Panc1 (cell line): ENCODE results near the gene MAPT. TPM values are rescaled to one million over a fixed set of nuclear protein-coding genes. Genes with fewer than 3 reads are reported as not detected.

ENCODE experiments used
- ATAC-seq: fragments of 200-7000 bp; cut with Tn5 transposase; 2 replicates; pipeline ENCODE4 v1.9.1; 2020; ENCODE audit warnings: mild to moderate bottlenecking, moderate library complexity
- BruUV-seq: library from RNA; stranded (reverse); fragments of 400-500 nt; replicated peaks from 2 replicates; lab custom pipeline; 2021; lab: Mats Ljungman, UMichigan
- CTCF ChIA-PET: fragments of 300-600 bp; sonication (Branson Sonifier 250); formaldehyde crosslinking; loops from one replicate; lab custom pipeline; 2022; ENCODE audit warnings: antibody characterized with exemption; lab: Charles Lee
- POLR2A ChIA-PET: fragments of 300-600 bp; sonication (Branson Sonifier 250); formaldehyde crosslinking; loops from one replicate; lab custom pipeline; 2022; ENCODE audit warnings: antibody characterized with exemption; lab: Charles Lee
- DNase-seq: peaks from one replicate; pipeline ENCODE4 v3.0.0-alpha.2; 2010; ENCODE audit warnings: low read depth, low spot score
- H3K27ac ChIP-seq: 2 replicates; pipeline ENCODE4 v1.5.1; 2011; ENCODE audit warnings: mild to moderate bottlenecking, low read length, inconsistent platforms
- H3K27me3 ChIP-seq: fragments of 200-500 bp; sonication (Bioruptor generic); 2 replicates; pipeline ENCODE4 v1.6.0; 2014; ENCODE audit warnings: low read length, inconsistent platforms; ENCODE audit not compliant: control insufficient read depth, insufficient read depth
- H3K36me3 ChIP-seq: fragments of 200-500 bp; sonication (Bioruptor generic); 2 replicates; pipeline ENCODE4 v1.5.1; 2014; ENCODE audit warnings: inconsistent platforms, mild to moderate bottlenecking, low read length, moderate library complexity; ENCODE audit not compliant: control insufficient read depth, insufficient read depth
- H3K4me1 ChIP-seq: 2 replicates; pipeline ENCODE4 v1.5.1; 2011; ENCODE audit warnings: inconsistent platforms, mild to moderate bottlenecking, low read length, moderate library complexity; ENCODE audit not compliant: control insufficient read depth, insufficient read depth
- H3K4me3 ChIP-seq, 2 experiments: 2 replicates each; pipeline ENCODE4 v1.5.1; 2011 to 2012; ENCODE audit warnings: low read depth in 2 of 2, low read length in 2 of 2, mild to moderate bottlenecking in 2 of 2, inconsistent platforms in 1 of 2, moderate library complexity in 1 of 2
- H3K9me3 ChIP-seq: fragments of 200-500 bp; sonication (Bioruptor generic); 2 replicates; pipeline ENCODE4 v1.5.1; 2014; ENCODE audit warnings: low read depth, mild to moderate bottlenecking, inconsistent platforms, low read length, moderate library complexity; ENCODE audit not compliant: control insufficient read depth, insufficient read depth
- POLR2AphosphoS5 ChIP-seq: IDR thresholded peaks from 2 replicates; pipeline ENCODE4 v1.6.1; 2012; ENCODE audit warnings: mild to moderate bottlenecking, low read depth, low read length, moderate library complexity
- REST ChIP-seq, 2 experiments: IDR thresholded peaks; 2 replicates each; pipeline ENCODE4 v1.6.1; 2011 to 2012; ENCODE audit warnings: low read depth in 2 of 2, control low read depth in 1 of 2, low read length in 1 of 2, mild to moderate bottlenecking in 1 of 2, moderate library complexity in 1 of 2; ENCODE audit not compliant: insufficient read depth in 1 of 2
- SIN3A ChIP-seq: IDR thresholded peaks from 2 replicates; pipeline ENCODE4 v1.6.1; 2012; ENCODE audit warnings: low read depth, mild to moderate bottlenecking, low read length, moderate library complexity, borderline replicate concordance; ENCODE audit not compliant: insufficient read depth
- TCF7L2 ChIP-seq: IDR thresholded peaks from 2 replicates; pipeline ENCODE4 v1.6.1; 2011; ENCODE audit warnings: mild to moderate bottlenecking, low read depth, low read length, inconsistent platforms
- in situ Hi-C: cut with HindIII; loops from 2 replicates; pipeline ENCODE4 v1.10.0; 2016; ENCODE audit warnings: low sequenced_read_pairs, low pct_unique_long_range_greater_than_20kb
- intact Hi-C: fragments of 100-400 bp; cut with micrococcal nuclease; formaldehyde crosslinking; loops from one replicate; pipeline ENCODE4 v1.10.0; 2022; ENCODE audit not compliant: unreplicated experiment
- total RNA-seq: library from RNA; stranded (reverse); gene quantifications from one replicate; pipeline ENCODE4 v1.2.1, GENCODE V29; 2021; ENCODE audit not compliant: unreplicated experiment
- TF ChIP-seq, protein P1 (sequence below): fragments of 450-650 bp; IDR thresholded peaks from 2 replicates; pipeline ENCODE4 v1.5.1; 2017; ENCODE audit warnings: mild to moderate bottlenecking

The MAPT gene
- total RNA-seq, 1 experiment from 2014 or later = 0.59 TPM

DNA sequence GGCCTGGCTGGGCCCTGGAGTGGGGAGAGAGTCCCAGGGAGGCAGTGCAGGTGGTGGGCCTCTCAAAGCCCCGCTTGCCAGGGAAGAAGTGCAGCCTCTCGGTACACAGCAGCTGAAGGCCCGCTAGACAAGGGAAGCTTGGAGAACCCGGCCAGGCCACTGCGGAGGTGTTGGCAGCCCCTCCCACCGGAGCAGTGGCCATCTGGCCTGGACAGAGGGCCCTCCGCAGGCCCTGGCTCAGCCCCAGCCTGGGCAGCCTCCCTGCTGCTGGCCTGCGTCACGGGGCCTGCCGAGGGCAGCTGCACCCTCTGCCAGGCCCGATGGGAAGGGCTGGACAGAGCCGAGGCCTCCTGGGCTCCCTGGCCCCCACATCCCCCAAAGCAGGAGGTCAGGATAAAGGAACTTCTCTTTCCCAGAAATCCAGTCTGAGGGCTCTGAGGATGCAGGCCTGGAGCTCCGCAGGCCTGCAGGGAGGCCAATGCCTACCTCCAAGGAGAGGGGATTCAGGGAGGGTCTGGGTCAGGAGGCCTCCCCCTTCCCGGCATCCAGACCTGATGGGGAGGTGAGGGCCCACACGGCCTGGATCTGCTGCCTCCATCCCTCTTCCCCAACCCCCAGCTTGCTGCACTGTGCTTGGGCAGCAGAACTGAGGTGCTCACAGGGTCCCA is 45.4 kb upstream of the MAPT start:
- Histone ChIP-seq H3K27ac (no peak overlapping the region), H3K9me3 (no peaks in the 10 kb centered on the region), H3K4me1 (no peaks in the 10 kb centered on the region), H3K36me3 (no peaks in the 10 kb centered on the region), H3K4me3 (no peak overlapping the region), H3K27me3 (no peaks in the 10 kb centered on the region)
- POLR2A ChIA-PET = interaction anchor here (0.6 kb wide), 1 partner anchor 412 kb away, joined by 5 read pairs; no protein-coding TSS in a partner anchor
- no peak for TF ChIP-seq SIN3A
- TF ChIP-seq POLR2AphosphoS5 = no peak
- no peak for TF ChIP-seq TCF7L2
- TF ChIP-seq REST (IDR thresholded peaks at IDR 0.05; ENCODE audit: insufficient read depth in 1 of 2, low read depth in 2 of 2, low read length in 1 of 2) = no peak
- TF ChIP-seq, protein P1, sequence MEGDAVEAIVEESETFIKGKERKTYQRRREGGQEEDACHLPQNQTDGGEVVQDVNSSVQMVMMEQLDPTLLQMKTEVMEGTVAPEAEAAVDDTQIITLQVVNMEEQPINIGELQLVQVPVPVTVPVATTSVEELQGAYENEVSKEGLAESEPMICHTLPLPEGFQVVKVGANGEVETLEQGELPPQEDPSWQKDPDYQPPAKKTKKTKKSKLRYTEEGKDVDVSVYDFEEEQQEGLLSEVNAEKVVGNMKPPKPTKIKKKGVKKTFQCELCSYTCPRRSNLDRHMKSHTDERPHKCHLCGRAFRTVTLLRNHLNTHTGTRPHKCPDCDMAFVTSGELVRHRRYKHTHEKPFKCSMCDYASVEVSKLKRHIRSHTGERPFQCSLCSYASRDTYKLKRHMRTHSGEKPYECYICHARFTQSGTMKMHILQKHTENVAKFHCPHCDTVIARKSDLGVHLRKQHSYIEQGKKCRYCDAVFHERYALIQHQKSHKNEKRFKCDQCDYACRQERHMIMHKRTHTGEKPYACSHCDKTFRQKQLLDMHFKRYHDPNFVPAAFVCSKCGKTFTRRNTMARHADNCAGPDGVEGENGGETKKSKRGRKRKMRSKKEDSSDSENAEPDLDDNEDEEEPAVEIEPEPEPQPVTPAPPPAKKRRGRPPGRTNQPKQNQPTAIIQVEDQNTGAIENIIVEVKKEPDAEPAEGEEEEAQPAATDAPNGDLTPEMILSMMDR = no peak
- in situ Hi-C loops (no loop called here), intact Hi-C loops (no loop called here)
- no peak for DNase-seq
- BruUV-seq = no TSS peak
- CTCF ChIA-PET = interaction anchor here (1.5 kb wide), 1 partner anchor 209 kb away, joined by 5 read pairs; no protein-coding TSS in a partner anchor
- 0 out of 2 replicates have a peak, but pooled peaks have one; percentile 22 for ATAC-seq

DNA sequence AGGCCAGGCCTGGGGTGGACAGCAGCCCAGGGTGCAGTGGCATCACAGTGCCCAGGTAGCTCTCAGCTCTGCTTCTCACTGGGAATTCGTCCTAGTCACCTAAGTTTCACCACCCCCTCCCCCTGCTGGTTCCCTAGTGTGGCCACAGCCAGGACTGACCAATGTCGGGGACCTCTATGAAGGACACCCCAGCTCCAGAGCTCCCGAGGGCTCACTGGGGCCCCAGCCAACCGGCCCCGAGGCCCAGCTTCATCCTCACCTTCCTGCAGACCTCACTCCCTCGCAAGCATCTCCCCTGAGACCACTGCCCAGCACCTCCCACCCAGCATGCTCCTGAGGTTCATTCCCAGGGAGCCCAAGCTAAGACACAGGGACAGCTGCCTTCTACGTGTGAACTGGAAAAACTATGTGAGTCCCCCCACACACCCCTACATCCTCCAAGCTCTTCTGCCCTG is 44.8 kb upstream of the MAPT start:
- Histone ChIP-seq H3K4me3 (no peak overlapping the region), H3K36me3 (no peaks in the 10 kb centered on the region), H3K27me3 (no peaks in the 10 kb centered on the region), H3K4me1 (no peaks in the 10 kb centered on the region), H3K9me3 (no peaks in the 10 kb centered on the region), H3K27ac (no peak overlapping the region)
- TF ChIP-seq SIN3A (no peak), POLR2AphosphoS5 (no peak), TCF7L2 (no peak), REST (IDR thresholded peaks at IDR 0.05; ENCODE audit: insufficient read depth in 1 of 2, low read depth in 2 of 2, low read length in 1 of 2) (no peak)
- TF ChIP-seq, protein P1 = no peak
- POLR2A ChIA-PET = interaction anchor here (0.6 kb wide), 1 partner anchor 411 kb away, joined by 5 read pairs; no protein-coding TSS in a partner anchor
- DNase-seq = no peak
- CTCF ChIA-PET = interaction anchor here (1.5 kb wide), 1 partner anchor 209 kb away, joined by 5 read pairs; no protein-coding TSS in a partner anchor
- intact Hi-C loops (no loop called here), in situ Hi-C loops (no loop called here)
- BruUV-seq = no TSS peak
- no peak for ATAC-seq
